HEK293 (cell line): ENCODE data around the gene CASZ1.

Experiments used
- CTCF ChIA-PET: fragments of 350-600 bp; formaldehyde crosslinking; extraction: SDS; loops from one replicate; lab custom pipeline; 2021; ENCODE audit warnings: antibody characterized with exemption; lab: Yijun Ruan, JAX
- POLR2A ChIA-PET: fragments of 300-600 bp; formaldehyde crosslinking; extraction: SDS; loops from one replicate; lab custom pipeline; 2020; ENCODE audit warnings: antibody characterized with exemption, inconsistent platforms; lab: Yijun Ruan, JAX
- H3K27ac ChIP-seq: fragments of 200-500 bp; sonication (Bioruptor generic); 2 replicates; pipeline ENCODE4 v1.5.1; 2014; ENCODE audit warnings: low read depth, low read length, control low read depth, inconsistent platforms; ENCODE audit errors: extremely low read depth
- H3K36me3 ChIP-seq, 2 experiments: fragments of 200-500 bp in 1 of 2; sonication (Bioruptor generic) in 1 of 2; 1 replicate in 1 of 2; 2 replicates in 1 of 2; pipeline ENCODE4 v1.5.1; 2014 to 2017; ENCODE audit warnings: inconsistent platforms in 2 of 2, low read length in 2 of 2; ENCODE audit not compliant: control insufficient read depth in 2 of 2, insufficient read depth in 1 of 2
- H3K4me1 ChIP-seq: fragments of 200-500 bp; sonication (Bioruptor generic); 2 replicates; pipeline ENCODE4 v1.5.1; 2014; ENCODE audit warnings: mild to moderate bottlenecking, low read length, inconsistent platforms; ENCODE audit not compliant: control insufficient read depth, insufficient read depth
- H3K4me3 ChIP-seq: 2 replicates; pipeline ENCODE4 v1.5.1; 2011; ENCODE audit warnings: low read depth, mild to moderate bottlenecking, control low read depth, low read length, moderate library complexity
- H3K9me3 ChIP-seq: fragments of 200-500 bp; sonication (Bioruptor generic); 2 replicates; pipeline ENCODE4 v1.5.1; 2014; ENCODE audit warnings: low read depth, low read length, inconsistent platforms; ENCODE audit not compliant: control insufficient read depth, insufficient read depth
- GLI2 ChIP-seq: fragments of 450-650 bp; formaldehyde crosslinking; IDR thresholded peaks from 2 replicates; pipeline ENCODE4; 2017; ENCODE audit warnings: missing biosample characterization, missing genetic modification characterization, low read depth, borderline replicate concordance
- MYNN ChIP-seq: fragments of 450-650 bp; formaldehyde crosslinking; IDR thresholded peaks from 2 replicates; pipeline ENCODE4 v1.5.1; 2016; ENCODE audit warnings: missing biosample characterization, missing genetic modification characterization, borderline replicate concordance
- SCRT1 ChIP-seq: fragments of 450-650 bp; formaldehyde crosslinking; IDR thresholded peaks from 2 replicates; pipeline ENCODE4 v1.5.1; 2016; ENCODE audit warnings: missing biosample characterization, missing genetic modification characterization, borderline replicate concordance
- SCRT2 ChIP-seq: fragments of 450-650 bp; formaldehyde crosslinking; IDR thresholded peaks from 2 replicates; pipeline ENCODE4 v1.5.1; 2016; ENCODE audit warnings: missing biosample characterization, missing genetic modification characterization
- ZFHX2 ChIP-seq: fragments of 450-650 bp; formaldehyde crosslinking; conservative IDR thresholded peaks from 2 replicates; pipeline ENCODE4 v1.5.1; 2016; ENCODE audit warnings: missing biosample characterization, missing genetic modification characterization
- ZNF266 ChIP-seq: fragments of 450-650 bp; formaldehyde crosslinking; IDR thresholded peaks from 2 replicates; pipeline ENCODE4 v1.5.1; 2016; ENCODE audit warnings: missing biosample characterization, missing genetic modification characterization, low read depth
- ZNF529 ChIP-seq: fragments of 450-650 bp; formaldehyde crosslinking; IDR thresholded peaks from 2 replicates; pipeline ENCODE4 v1.5.1; 2017; ENCODE audit warnings: missing genetic modification characterization, missing biosample characterization; ENCODE audit not compliant: insufficient replicate concordance
- ZSCAN30 ChIP-seq: fragments of 450-650 bp; IDR thresholded peaks from 2 replicates; pipeline ENCODE4 v1.5.1; 2018; ENCODE audit warnings: missing biosample characterization, mild to moderate bottlenecking, missing genetic modification characterization, moderate library complexity
- TF ChIP-seq, protein P1 (sequence below): sonication (generic); formaldehyde crosslinking; IDR thresholded peaks from 2 replicates; pipeline ENCODE4 v1.8.1; 2022; ENCODE audit warnings: mild to moderate bottlenecking, moderate library complexity, missing genetic modification reagents
- TF ChIP-seq, protein P2 (sequence below): fragments of 450-650 bp; formaldehyde crosslinking; IDR thresholded peaks from 2 replicates; pipeline ENCODE4 v1.5.1; 2016; ENCODE audit warnings: missing biosample characterization, missing genetic modification characterization
- TF ChIP-seq, protein P3 (sequence below): fragments of 450-650 bp; formaldehyde crosslinking; IDR thresholded peaks from 2 replicates; pipeline ENCODE4 v1.5.1; 2016; ENCODE audit warnings: missing biosample characterization, missing genetic modification characterization
- TF ChIP-seq, protein P4 (sequence below): fragments of 450-650 bp; formaldehyde crosslinking; optimal IDR thresholded peaks from 2 replicates; pipeline ENCODE3; 2016; ENCODE audit warnings: missing biosample characterization, mild to moderate bottlenecking, missing genetic modification characterization
- TF ChIP-seq, protein P5 (sequence below): fragments of 450-650 bp; formaldehyde crosslinking; IDR thresholded peaks from 2 replicates; pipeline ENCODE4 v1.5.1; 2016; ENCODE audit warnings: missing biosample characterization, missing genetic modification characterization

Gene CASZ1

DNA sequence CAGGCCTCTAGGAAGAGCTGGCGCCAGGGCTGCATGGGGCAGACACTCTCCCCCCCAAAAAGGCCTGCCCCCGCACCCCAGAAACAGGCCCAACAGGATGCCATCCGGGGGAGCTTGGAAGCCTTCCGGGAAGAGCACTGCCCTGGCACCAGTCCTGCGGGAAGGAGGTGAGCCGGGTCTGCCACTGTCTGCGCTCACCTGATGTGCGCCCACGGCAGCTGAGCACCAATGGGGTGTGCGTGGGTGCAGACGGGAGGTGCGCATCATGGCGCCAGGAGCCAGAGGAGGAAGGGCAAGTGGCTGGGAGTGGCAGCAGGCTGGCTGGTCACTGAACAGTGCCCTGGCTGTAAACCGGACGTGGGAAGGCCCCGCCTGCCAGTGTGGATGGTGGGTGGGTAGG is 73.6 kb downstream of the CASZ1 start:
- Histone ChIP-seq H3K4me1 (peaks cover 8% of the 10 kb centered on the region), H3K4me3 (no peak overlapping the region), H3K36me3 (no peaks in the 10 kb centered on the region), H3K27ac (no peak overlapping the region), H3K9me3 (no peaks in the 10 kb centered on the region)
- POLR2A ChIA-PET: no interaction called here
- CTCF ChIA-PET: no interaction called here
- TF ChIP-seq, protein P1, sequence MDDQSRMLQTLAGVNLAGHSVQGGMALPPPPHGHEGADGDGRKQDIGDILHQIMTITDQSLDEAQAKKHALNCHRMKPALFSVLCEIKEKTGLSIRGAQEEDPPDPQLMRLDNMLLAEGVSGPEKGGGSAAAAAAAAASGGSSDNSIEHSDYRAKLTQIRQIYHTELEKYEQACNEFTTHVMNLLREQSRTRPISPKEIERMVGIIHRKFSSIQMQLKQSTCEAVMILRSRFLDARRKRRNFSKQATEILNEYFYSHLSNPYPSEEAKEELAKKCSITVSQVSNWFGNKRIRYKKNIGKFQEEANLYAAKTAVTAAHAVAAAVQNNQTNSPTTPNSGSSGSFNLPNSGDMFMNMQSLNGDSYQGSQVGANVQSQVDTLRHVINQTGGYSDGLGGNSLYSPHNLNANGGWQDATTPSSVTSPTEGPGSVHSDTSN (CRISPR knock-in tag): no peak
- TF ChIP-seq ZSCAN30 (tag by site-specific recombination): no peak
- TF ChIP-seq ZFHX2 (tag by site-specific recombination): 0 out of 2 replicates have a peak, but pooled peaks have one; percentile 39

DNA sequence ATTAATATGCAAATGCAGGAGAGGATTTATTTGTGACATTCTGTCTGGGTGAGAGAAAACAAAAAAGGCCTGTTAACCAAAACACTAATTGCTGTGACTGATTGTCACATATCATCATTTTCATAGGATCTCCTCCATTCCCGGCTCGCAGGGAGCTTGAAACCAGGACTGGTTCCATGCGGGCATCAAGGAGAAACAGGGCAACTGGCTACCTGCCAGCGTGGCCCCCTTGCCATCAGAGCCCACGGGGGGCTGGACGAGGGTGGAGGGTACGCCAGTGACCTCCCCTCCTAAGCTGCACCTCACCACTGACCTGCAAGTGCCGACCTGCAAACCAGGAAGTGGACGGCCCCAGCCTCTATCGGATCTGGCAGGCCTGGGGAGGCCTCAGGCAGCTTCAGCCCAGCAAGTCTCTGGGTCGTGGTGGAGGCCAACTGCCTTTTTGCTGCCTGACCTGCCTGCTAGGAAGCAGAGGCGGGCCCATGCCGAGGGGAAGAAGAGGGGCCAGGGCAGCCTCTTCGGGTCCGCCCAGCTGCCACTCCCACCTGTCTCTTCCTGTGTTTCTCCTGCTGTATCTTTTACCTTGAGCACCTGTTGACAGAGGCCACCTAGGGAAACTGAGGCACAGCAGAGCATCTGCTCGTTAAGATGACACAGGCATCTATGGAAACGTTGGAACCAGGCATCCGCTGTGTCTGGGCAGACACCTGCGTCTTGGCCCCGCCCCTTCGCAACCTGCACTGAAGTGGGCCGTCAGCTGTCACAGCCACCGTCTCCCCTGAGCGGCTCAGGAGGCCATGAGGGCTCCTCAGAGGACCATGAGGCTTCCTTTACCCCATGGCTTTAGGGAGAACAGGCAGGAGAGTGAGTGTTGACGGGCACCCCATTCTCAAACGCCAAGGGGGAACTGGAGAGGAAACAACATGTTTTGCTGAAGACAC is 74.8 kb downstream of the CASZ1 start:
- no peak overlapping the region for H3K4me3 ChIP-seq
- H3K36me3 ChIP-seq: no peaks in the 10 kb centered on the region
- CTCF ChIA-PET: no interaction called here
- H3K9me3 ChIP-seq: no peaks in the 10 kb centered on the region
- POLR2A ChIA-PET: no interaction called here
- H3K27ac ChIP-seq: no peak overlapping the region
- peaks cover 8% of the 10 kb centered on the region for H3K4me1 ChIP-seq
- no peak for TF ChIP-seq ZNF266 (tag by site-specific recombination)
- peak; percentile 87 for TF ChIP-seq SCRT2 (tag by site-specific recombination)
- TF ChIP-seq MYNN (tag by site-specific recombination): no peak
- TF ChIP-seq, protein P2, sequence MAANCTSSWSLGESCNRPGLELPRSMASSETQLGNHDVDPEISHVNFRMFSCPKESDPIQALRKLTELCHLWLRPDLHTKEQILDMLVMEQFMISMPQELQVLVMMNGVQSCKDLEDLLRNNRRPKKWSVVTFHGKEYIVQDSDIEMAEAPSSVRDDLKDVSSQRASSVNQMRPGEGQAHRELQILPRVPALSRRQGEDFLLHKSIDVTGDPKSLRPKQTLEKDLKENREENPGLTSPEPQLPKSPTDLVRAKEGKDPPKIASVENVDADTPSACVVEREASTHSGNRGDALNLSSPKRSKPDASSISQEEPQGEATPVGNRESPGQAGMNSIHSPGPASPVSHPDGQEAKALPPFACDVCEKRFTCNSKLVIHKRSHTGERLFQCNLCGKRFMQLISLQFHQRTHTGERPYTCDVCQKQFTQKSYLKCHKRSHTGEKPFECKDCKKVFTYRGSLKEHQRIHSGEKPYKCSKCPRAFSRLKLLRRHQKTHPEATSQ (tag by site-specific recombination): no peak
- TF ChIP-seq, protein P3, sequence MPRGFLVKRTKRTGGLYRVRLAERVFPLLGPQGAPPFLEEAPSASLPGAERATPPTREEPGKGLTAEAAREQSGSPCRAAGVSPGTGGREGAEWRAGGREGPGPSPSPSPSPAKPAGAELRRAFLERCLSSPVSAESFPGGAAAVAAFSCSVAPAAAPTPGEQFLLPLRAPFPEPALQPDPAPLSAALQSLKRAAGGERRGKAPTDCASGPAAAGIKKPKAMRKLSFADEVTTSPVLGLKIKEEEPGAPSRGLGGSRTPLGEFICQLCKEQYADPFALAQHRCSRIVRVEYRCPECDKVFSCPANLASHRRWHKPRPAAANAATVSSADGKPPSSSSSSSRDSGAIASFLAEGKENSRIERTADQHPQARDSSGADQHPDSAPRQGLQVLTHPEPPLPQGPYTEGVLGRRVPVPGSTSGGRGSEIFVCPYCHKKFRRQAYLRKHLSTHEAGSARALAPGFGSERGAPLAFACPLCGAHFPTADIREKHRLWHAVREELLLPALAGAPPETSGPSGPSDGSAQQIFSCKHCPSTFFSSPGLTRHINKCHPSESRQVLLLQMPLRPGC: no peak
- TF ChIP-seq SCRT1 (tag by site-specific recombination): peak; percentile 82
- TF ChIP-seq, protein P4, sequence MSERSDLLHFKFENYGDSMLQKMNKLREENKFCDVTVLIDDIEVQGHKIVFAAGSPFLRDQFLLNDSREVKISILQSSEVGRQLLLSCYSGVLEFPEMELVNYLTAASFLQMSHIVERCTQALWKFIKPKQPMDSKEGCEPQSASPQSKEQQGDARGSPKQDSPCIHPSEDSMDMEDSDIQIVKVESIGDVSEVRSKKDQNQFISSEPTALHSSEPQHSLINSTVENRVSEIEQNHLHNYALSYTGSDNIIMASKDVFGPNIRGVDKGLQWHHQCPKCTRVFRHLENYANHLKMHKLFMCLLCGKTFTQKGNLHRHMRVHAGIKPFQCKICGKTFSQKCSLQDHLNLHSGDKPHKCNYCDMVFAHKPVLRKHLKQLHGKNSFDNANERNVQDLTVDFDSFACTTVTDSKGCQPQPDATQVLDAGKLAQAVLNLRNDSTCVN (tag by site-specific recombination): no peak
- TF ChIP-seq ZNF529 (tag by site-specific recombination): no peak
- no peak for TF ChIP-seq GLI2 (tag by site-specific recombination)
- TF ChIP-seq, protein P5, sequence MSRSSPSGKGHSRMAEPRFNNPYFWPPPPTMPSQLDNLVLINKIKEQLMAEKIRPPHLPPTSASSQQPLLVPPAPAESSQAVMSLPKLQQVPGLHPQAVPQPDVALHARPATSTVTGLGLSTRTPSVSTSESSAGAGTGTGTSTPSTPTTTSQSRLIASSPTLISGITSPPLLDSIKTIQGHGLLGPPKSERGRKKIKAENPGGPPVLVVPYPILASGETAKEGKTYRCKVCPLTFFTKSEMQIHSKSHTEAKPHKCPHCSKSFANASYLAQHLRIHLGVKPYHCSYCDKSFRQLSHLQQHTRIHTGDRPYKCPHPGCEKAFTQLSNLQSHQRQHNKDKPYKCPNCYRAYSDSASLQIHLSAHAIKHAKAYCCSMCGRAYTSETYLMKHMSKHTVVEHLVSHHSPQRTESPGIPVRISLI: no peak
- TF ChIP-seq, all 188 proteins: peak for 2
